AG09309 (cell line): ENCODE data around the gene SH3TC2.

ENCODE experiments used
- DNase-seq: peaks from one replicate; pipeline ENCODE4 v3.0.0-alpha.2; 2010; ENCODE audit warnings: low read depth
- H3K4me3 ChIP-seq: 2 replicates; pipeline ENCODE4 v1.5.1; 2011; ENCODE audit warnings: mild to moderate bottlenecking, low read depth, low read length, moderate library complexity; ENCODE audit not compliant: control insufficient read depth
- CTCF ChIP-seq: IDR thresholded peaks from 2 replicates; pipeline ENCODE4 v1.5.1; 2011; ENCODE audit warnings: mild to moderate bottlenecking, low read depth, low read length, inconsistent platforms; ENCODE audit not compliant: insufficient read depth, control insufficient read depth; ENCODE audit errors: missing control alignments

The SH3TC2 gene

GRCh38 chr5:148992265-148992664, 70.6 kb downstream of the SH3TC2 start:
- DNase-seq = no peak
- H3K4me3 ChIP-seq = no peak overlapping the region
- TF ChIP-seq CTCF = no peak

- DNase-seq = no peak
- no peak overlapping the region for H3K4me3 ChIP-seq
- TF ChIP-seq CTCF = no peak
These were observed 71.3 kb downstream of the SH3TC2 start for GRCh38 chr5:148991566-148991965.

GRCh38 chr5:148990817-148991216, 72.0 kb downstream of the SH3TC2 start:
- H3K4me3 ChIP-seq = no peak overlapping the region
- no peak for TF ChIP-seq CTCF
- no peak for DNase-seq

GRCh38 chr5:148989567-148989966, 73.3 kb downstream of the SH3TC2 start:
- no peak for DNase-seq
- no peak overlapping the region for H3K4me3 ChIP-seq
- TF ChIP-seq CTCF = no peak

- no peak for DNase-seq
- TF ChIP-seq CTCF = no peak
- no peak overlapping the region for H3K4me3 ChIP-seq
These were observed 74.5 kb downstream of the SH3TC2 start for GRCh38 chr5:148988328-148988727.

GRCh38 chr5:148986636-148987035, 76.2 kb downstream of the SH3TC2 start:
- no peak for DNase-seq
- H3K4me3 ChIP-seq = no peak overlapping the region
- no peak for TF ChIP-seq CTCF

- TF ChIP-seq CTCF = no peak
- no peak for DNase-seq
- H3K4me3 ChIP-seq = no peak overlapping the region
These were observed 78.5 kb downstream of the SH3TC2 start for GRCh38 chr5:148984345-148984744.
